PC-9 (cell line): ENCODE results near the gene KDM1B.

Experiments used
- CTCF ChIP-seq: fragments of 200-600 bp; sonication (generic); conservative IDR thresholded peaks from 2 replicates; pipeline ENCODE4 v1.6.1; 2017; ENCODE audit warnings: mixed run types, antibody characterized with exemption, mild to moderate bottlenecking, moderate library complexity
- EZH2 ChIP-seq: fragments of 200-600 bp; sonication (generic); IDR thresholded peaks from 2 replicates; pipeline ENCODE4 v1.8.0; 2017; ENCODE audit warnings: antibody characterized with exemption, low read depth

GRCh38 chr6:18166312-18167036 lies 11.3 kb downstream of the KDM1B start:
- TF ChIP-seq CTCF (no peak), EZH2 (no peak)
